ENCODE data around the gene ATXN3. TPM values are rescaled to one million over a fixed set of nuclear protein-coding genes. Genes with fewer than 3 reads are reported as not detected.

Gene ATXN3
- total and polyA plus RNA-seq, 2 of the 13 experiments (the other 11 are each of a cell fraction or from before 2014, with no cell fraction given): 14.9 to 17.3 TPM

GRCh38 chr14:92014040-92014439, 92.3 kb downstream of the ATXN3 start:
- BruUV-seq (replicated peaks): no TSS peak
- ATAC-seq: no peak
- no peaks in the 10 kb centered on the region for H3K27me3 ChIP-seq (ENCODE audit: control insufficient read depth in 1 of 2, insufficient read depth in 2 of 2, low read length in 2 of 2)
- in situ Hi-C loops (cut with HindIII; ENCODE audit: extremely low pct_ligation_motif_present, low pct_unique_long_range_greater_than_20kb): no loop called here
- TF ChIP-seq POLR2G (IDR thresholded peaks at IDR 0.05; ENCODE audit: low read depth, low read length) (no peak), ZNF557 (CRISPR knock-in tag; IDR thresholded peaks at IDR 0.05) (no peak), HOXD1 (CRISPR knock-in tag; IDR thresholded peaks at IDR 0.05) (no peak), ZSCAN20 (CRISPR knock-in tag; IDR thresholded peaks at IDR 0.05; ENCODE audit: borderline replicate concordance) (no peak), ONECUT2 (CRISPR knock-in tag; IDR thresholded peaks at IDR 0.05) (no peak), ZNF615 (CRISPR knock-in tag; IDR thresholded peaks at IDR 0.05; ENCODE audit: borderline replicate concordance) (no peak), ZNF605 (CRISPR knock-in tag; IDR thresholded peaks at IDR 0.05) (no peak), BHLHE40 (IDR thresholded peaks at IDR 0.05; ENCODE audit: low read length) (no peak), FOXJ3 (CRISPR knock-in tag; IDR thresholded peaks at IDR 0.05; ENCODE audit: borderline replicate concordance) (no peak), ZNF280B (CRISPR knock-in tag; IDR thresholded peaks at IDR 0.05; ENCODE audit: borderline replicate concordance) (no peak), TEAD3 (CRISPR knock-in tag; optimal IDR thresholded peaks at IDR 0.05; ENCODE audit: borderline replicate concordance) (no peak), TOE1 (CRISPR knock-in tag; IDR thresholded peaks at IDR 0.05) (no peak), MTERF4 (CRISPR knock-in tag; IDR thresholded peaks at IDR 0.05) (no peak), ZNF547 (CRISPR knock-in tag; IDR thresholded peaks at IDR 0.05) (no peak), ZNF225 (CRISPR knock-in tag; IDR thresholded peaks at IDR 0.05) (no peak), KAT2B (IDR thresholded peaks at IDR 0.05; ENCODE audit: borderline replicate concordance, low read depth, low read length) (no peak), ZNF720 (CRISPR knock-in tag; IDR thresholded peaks at IDR 0.05) (no peak), EP300 (IDR thresholded peaks at IDR 0.05; ENCODE audit: low read depth in 2 of 2, low read length in 2 of 2) (no peak), EP300 (CRISPR knock-in tag; IDR thresholded peaks at IDR 0.05; ENCODE audit: borderline replicate concordance) (no peak), DRAP1 (CRISPR knock-in tag; IDR thresholded peaks at IDR 0.05) (no peak)
- POLR2A ChIA-PET: no interaction called here
- H3K79me2 ChIP-seq (ENCODE audit: insufficient read depth, low read length): no peaks in the 10 kb centered on the region
- peaks cover 16 to 37% of the 10 kb centered on the region in 2 experiments for H3K36me3 ChIP-seq (replicated peaks in 1 of 2; ENCODE audit: control insufficient read depth in 1 of 2, insufficient read depth in 2 of 2, low read length in 2 of 2)
- H3K4me2 ChIP-seq (ENCODE audit: low read depth, low read length): no peak overlapping the region
- H2AFZ ChIP-seq (ENCODE audit: low read length): no peak overlapping the region
- no peak for FAIRE-seq
- no peaks in the 10 kb centered on the region for H3K9me3 ChIP-seq (ENCODE audit: low read length)
- no peak overlapping the region for H3K27ac ChIP-seq (ENCODE audit: extremely low read length, insufficient read depth, low read length)
- no peak overlapping the region for H3K9ac ChIP-seq (ENCODE audit: insufficient read depth, low read depth, low read length)
- H3K4me1 ChIP-seq (ENCODE audit: insufficient read depth, low read length): no peaks in the 10 kb centered on the region
- DNase-seq (ENCODE audit: low spot score): no peak
- H4K20me1 ChIP-seq (ENCODE audit: insufficient read depth, low read length): no peaks in the 10 kb centered on the region
- CTCF ChIA-PET (ENCODE audit: low intra/inter-chr PET ratio, low total read pairs): no interaction called here
- intact Hi-C loops (cut with micrococcal nuclease; ENCODE audit: unreplicated experiment): no loop called here
- H3K4me3 ChIP-seq (replicated peaks in 1 of 3; ENCODE audit: insufficient read depth in 1 of 3, low read depth in 2 of 3, low read length in 3 of 3): no peak overlapping the region

Measured in HepG2 (cell line).